Adrenal gland (tissue), 12 donors: Measurements from ENCODE around the gene VAX1. TPM values are rescaled to one million over a fixed set of nuclear protein-coding genes. Genes with fewer than 3 reads are reported as not detected.

Source experiments
- DNase-seq, 7 donors: peaks; one replicate each; pipeline ENCODE4 v3.0.0-alpha.2; 2019 to 2020
- H3K27ac ChIP-seq, 5 donors: fragments of 200-600 bp; sonication (generic) in 4 of 5; 1 replicate in 3 of 5; 2 replicates in 2 of 5; pipeline versions ENCODE4 v1.5.1 to v1.8.0; 2016 to 2020; ENCODE audit warnings: mild to moderate bottlenecking in 1 of 5
- H3K27me3 ChIP-seq: fragments of 200-600 bp; 2 replicates; pipeline ENCODE4 v1.8.0; 2021
- H3K36me3 ChIP-seq, 2 donors: fragments of 200-600 bp; replicated peaks in 1 of 2; 1 replicate in 1 of 2; 2 replicates in 1 of 2; pipeline versions ENCODE4 v1.5.1 to v1.8.0; 2018 to 2022
- H3K4me1 ChIP-seq, 2 donors: fragments of 200-600 bp; replicated peaks in 1 of 2; 1 replicate in 1 of 2; 2 replicates in 1 of 2; pipeline versions ENCODE4 v1.5.1 to v1.8.0; 2018 to 2021
- H3K4me3 ChIP-seq, 4 donors: fragments of 200-600 bp; sonication (generic) in 3 of 4; one replicate each; pipeline ENCODE4 v1.5.1; 2016 to 2018
- H3K9me3 ChIP-seq, 3 donors: fragments of 200-600 bp; sonication (generic) in 1 of 3; replicated peaks in 1 of 3; 1 replicate in 2 of 3; 2 replicates in 1 of 3; pipeline versions ENCODE4 v1.5.1 to v1.8.0; 2016 to 2021
- POLR2A ChIP-seq, 2 donors: fragments of 450-650 bp; IDR thresholded peaks; one replicate each; pipeline ENCODE4 v1.6.1; 2017; ENCODE audit warnings: antibody characterized with exemption in 2 of 2, mild to moderate bottlenecking in 2 of 2, moderate library complexity in 1 of 2
- WGBS, 4 donors: extraction: QIAGEN DNeasy Blood & Tissue Kit in 2 of 4; methylation state at CpG; one replicate each; pipeline versions ENCODE4 v1.1.5 to v1.1.7; 2013 to 2017; 5-methylcytosine and 5-hydroxymethylcytosine counted together
- intact Hi-C, 2 donors: fragments of 100-400 bp; cut with DNase I; formaldehyde crosslinking; loops; one replicate each; pipeline versions ENCODE4 v1.14.1 to v1.15.0; 2022 to 2023
- polyA plus RNA-seq, 3 donors: library from polyadenylated mRNA; stranded (reverse); fragments of 200-250 nt in 2 of 3; fragments of 350-450 nt in 1 of 3; fragmentation: Illumina TruSeq in 1 of 3; extraction: RNeasy Lipid Tissue Mini Kit (QIAGEN cat#74804) in 1 of 3; gene quantifications; one replicate each; pipeline ENCODE4 v1.2.3, GENCODE V29; 2013 to 2014
- total RNA-seq, 9 donors: library from RNA; depleted of rRNA in 4 of 9; stranded (reverse); fragments of >200 nt in 4 of 9; fragments of 120-200 nt in 1 of 9; fragmentation: NEBNext Ultra II Directional in 1 of 9; extraction: Animal tissue kit (Norgen Biotek cat#: 25700) in 1 of 9; gene quantifications; one replicate each; pipeline versions ENCODE4 v1.1.0 to v1.2.4, GENCODE V29; 2013 to 2023
- TF ChIP-seq, protein P1 (sequence below), 6 experiments: fragments of 450-650 bp in 4 of 6; fragments of 200-600 bp in 2 of 6; sonication (generic) in 1 of 6; IDR thresholded peaks; 1 replicate in 5 of 6; 2 replicates in 1 of 6; pipeline versions ENCODE4 v1.5.1 to v1.8.0; 2016 to 2021; ENCODE audit warnings: antibody characterized with exemption in 6 of 6, mild to moderate bottlenecking in 2 of 6, moderate library complexity in 1 of 6
- donor health status: healthy with polysubstance abuse.
- donor health status: Bipolar disorder and iron deficiency.
- donor health status: DM: yes; HTN: yes; CAD: no.
- donor health status: DM: no; HTN: no; CAD: no.
- donor health status: DM: no; HTN: no; CAD: no.
- donor health status: DM: yes; HTN: yes; CAD: no.

The VAX1 gene
- total and polyA plus RNA-seq, 12 donors, result not detected

DNA sequence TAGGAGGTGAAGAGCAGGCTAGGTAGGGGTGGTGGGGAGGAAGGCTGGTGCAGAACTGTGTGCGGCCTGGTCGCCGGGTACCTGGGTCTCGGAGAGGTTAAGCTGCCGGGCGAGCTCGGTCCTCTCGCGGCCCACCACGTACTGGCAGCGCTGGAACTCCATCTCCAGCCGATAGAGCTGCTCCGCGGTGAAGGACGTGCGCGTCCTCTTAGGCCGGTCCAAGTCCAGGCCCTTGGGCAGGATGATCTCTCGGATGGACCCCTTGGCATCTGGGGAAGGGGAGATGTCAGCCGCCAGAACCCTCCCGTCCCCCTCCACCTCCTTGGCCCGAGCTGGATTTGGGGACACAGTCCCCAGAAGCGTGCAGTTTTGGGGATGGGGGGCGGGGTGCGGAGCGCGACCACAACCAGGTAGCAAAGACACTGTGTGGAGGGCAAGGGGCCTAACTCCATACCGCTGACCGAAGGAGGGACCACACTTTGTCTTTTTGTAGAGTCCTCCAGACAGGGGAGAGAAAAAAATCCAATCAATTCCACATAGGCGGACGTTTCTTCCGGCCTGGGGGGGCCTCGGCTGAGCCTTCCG, 1.6 kb downstream of the VAX1 start:
- Histone ChIP-seq H3K4me3 (peak overlapping the region in 1 of 4 donors; percentile 48), H3K4me1 (peaks cover 11 to 22% of the 10 kb centered on the region in 2 donors), H3K9me3 (no peaks in the 10 kb centered on the region), H3K27me3 (peaks cover 94% of the 10 kb centered on the region), H3K27ac (no peak overlapping the region), H3K36me3 (no peaks in the 10 kb centered on the region)
- no peak for TF ChIP-seq POLR2A (IDR thresholded peaks at IDR 0.05)
- TF ChIP-seq, protein P1, sequence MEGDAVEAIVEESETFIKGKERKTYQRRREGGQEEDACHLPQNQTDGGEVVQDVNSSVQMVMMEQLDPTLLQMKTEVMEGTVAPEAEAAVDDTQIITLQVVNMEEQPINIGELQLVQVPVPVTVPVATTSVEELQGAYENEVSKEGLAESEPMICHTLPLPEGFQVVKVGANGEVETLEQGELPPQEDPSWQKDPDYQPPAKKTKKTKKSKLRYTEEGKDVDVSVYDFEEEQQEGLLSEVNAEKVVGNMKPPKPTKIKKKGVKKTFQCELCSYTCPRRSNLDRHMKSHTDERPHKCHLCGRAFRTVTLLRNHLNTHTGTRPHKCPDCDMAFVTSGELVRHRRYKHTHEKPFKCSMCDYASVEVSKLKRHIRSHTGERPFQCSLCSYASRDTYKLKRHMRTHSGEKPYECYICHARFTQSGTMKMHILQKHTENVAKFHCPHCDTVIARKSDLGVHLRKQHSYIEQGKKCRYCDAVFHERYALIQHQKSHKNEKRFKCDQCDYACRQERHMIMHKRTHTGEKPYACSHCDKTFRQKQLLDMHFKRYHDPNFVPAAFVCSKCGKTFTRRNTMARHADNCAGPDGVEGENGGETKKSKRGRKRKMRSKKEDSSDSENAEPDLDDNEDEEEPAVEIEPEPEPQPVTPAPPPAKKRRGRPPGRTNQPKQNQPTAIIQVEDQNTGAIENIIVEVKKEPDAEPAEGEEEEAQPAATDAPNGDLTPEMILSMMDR (IDR thresholded peaks at IDR 0.05), result no peak
- intact Hi-C loops, result no loop called here
- WGBS, 4 donors, result 33 to 43% (median 42%) methylated on average over 6 to 34 of the region's 34 CpGs
- no peak for DNase-seq

- H3K27me3 ChIP-seq, result peaks cover 95% of the 10 kb centered on the region
Observed at GRCh38 chr10:117135480-117136140, 2.5 kb downstream of the VAX1 start.

DNA sequence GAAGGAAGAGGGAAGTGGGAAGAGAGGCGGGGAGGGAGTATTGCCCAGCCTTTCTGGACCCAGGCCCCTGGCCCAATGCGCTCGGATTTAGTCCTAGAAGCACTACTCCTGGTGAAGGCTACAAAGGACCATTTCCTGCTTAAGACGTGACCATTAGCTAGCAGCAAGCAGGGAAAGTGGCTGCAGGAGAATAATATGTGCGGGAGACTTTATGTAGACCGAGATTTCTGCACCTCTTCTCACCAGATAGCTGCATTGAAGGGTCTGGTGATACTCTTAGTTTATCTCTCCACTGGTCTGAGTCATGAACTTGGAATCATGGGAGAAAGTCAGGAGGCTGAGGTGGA, 3.1 kb downstream of the VAX1 start:
- TF ChIP-seq, protein P1 (IDR thresholded peaks at IDR 0.05), result no peak
- TF ChIP-seq POLR2A (IDR thresholded peaks at IDR 0.05), result no peak
- DNase-seq, result no peak
- intact Hi-C loops, result no loop called here
- Histone ChIP-seq H3K4me1 (peaks cover 11 to 25% of the 10 kb centered on the region in 2 donors), H3K4me3 (no peak overlapping the region), H3K27me3 (peaks cover 95% of the 10 kb centered on the region), H3K36me3 (no peaks in the 10 kb centered on the region), H3K27ac (no peak overlapping the region), H3K9me3 (no peaks in the 10 kb centered on the region)
- WGBS, 4 donors, result 64 to 84% (median 74%) methylated on average over 6 of the region's 6 CpGs

More at GRCh38 chr10:117135480-117136140, 2.5 kb downstream of the VAX1 start:
- intact Hi-C loops, result no loop called here
- Histone ChIP-seq H3K4me3 (no peak overlapping the region), H3K27ac (no peak overlapping the region), H3K4me1 (peaks cover 11 to 25% of the 10 kb centered on the region in 2 donors), H3K9me3 (no peaks in the 10 kb centered on the region), H3K36me3 (no peaks in the 10 kb centered on the region)
- DNase-seq, result no peak
- 83 to 96% (median 93%) methylated on average over 3 to 4 of the region's 4 CpGs for WGBS, 4 donors
- TF ChIP-seq, protein P1 (IDR thresholded peaks at IDR 0.05), result no peak
- TF ChIP-seq POLR2A (IDR thresholded peaks at IDR 0.05), result no peak

GRCh38 chr10:117134306-117135025, 3.6 kb downstream of the VAX1 start:
- Histone ChIP-seq H3K4me3 (peak overlapping the region in 1 of 4 donors; percentile 23), H3K9me3 (no peaks in the 10 kb centered on the region), H3K27me3 (peaks cover 94% of the 10 kb centered on the region), H3K36me3 (no peaks in the 10 kb centered on the region), H3K27ac (no peak overlapping the region), H3K4me1 (peaks cover 11 to 25% of the 10 kb centered on the region in 2 donors)
- TF ChIP-seq POLR2A (IDR thresholded peaks at IDR 0.05), result no peak
- TF ChIP-seq, protein P1 (IDR thresholded peaks at IDR 0.05), result no peak
- intact Hi-C loops, result no loop called here
- 11 to 30% (median 21%) methylated on average over 11 to 72 of the region's 72 CpGs for WGBS, 4 donors
- no peak for DNase-seq
